HG02970 (cell line): ENCODE measurements around the gene POU2AF2.
"Not testable (repeated sequence)": the region's sequence is repeated elsewhere in the genome, so short reads cannot be mapped to it uniquely, and the experiment has no call there.

Experiments used
- ATAC-seq: cut with Tn5 transposase; IDR thresholded peaks from one replicate; pipeline ENCODE4 v1.9.1; 2021; ENCODE audit warnings: mild to moderate bottlenecking, moderate library complexity, moderate number of reproducible peaks; ENCODE audit not compliant: unreplicated experiment, low FRiP score

Gene POU2AF2

GRCh38 chr11:111301004-111301841 lies 55.7 kb downstream of the POU2AF2 start:
- ATAC-seq, result no peak

- ATAC-seq, result no peak
Observed at GRCh38 chr11:111301842-111302118, 56.3 kb downstream of the POU2AF2 start.

GRCh38 chr11:111302298-111302697 lies 56.8 kb downstream of the POU2AF2 start:
- ATAC-seq, result no peak

- no peak for ATAC-seq
Observed at GRCh38 chr11:111303461-111303860, 57.9 kb downstream of the POU2AF2 start.

GRCh38 chr11:111305162-111305802 lies 59.8 kb downstream of the POU2AF2 start:
- no peak for ATAC-seq

GRCh38 chr11:111305876-111306275 lies 60.4 kb downstream of the POU2AF2 start:
- no peak for ATAC-seq

- no peak for ATAC-seq
Observed at GRCh38 chr11:111306321-111306720, 60.8 kb downstream of the POU2AF2 start.

GRCh38 chr11:111307472-111308108 lies 62.1 kb downstream of the POU2AF2 start:
- no peak for ATAC-seq

- ATAC-seq, result no peak
Observed at GRCh38 chr11:111308140-111308539, 62.6 kb downstream of the POU2AF2 start.

GRCh38 chr11:111309215-111309915 lies 63.8 kb downstream of the POU2AF2 start:
- no peak for ATAC-seq

- ATAC-seq, result no peak
Observed at GRCh38 chr11:111310088-111310487, 64.6 kb downstream of the POU2AF2 start.

- ATAC-seq, result no peak
Observed at GRCh38 chr11:111310723-111311122, 65.2 kb downstream of the POU2AF2 start.

- no peak for ATAC-seq
Observed at GRCh38 chr11:111312076-111312475, 66.6 kb downstream of the POU2AF2 start.

- no peak for ATAC-seq
Observed at GRCh38 chr11:111319296-111319695, 73.8 kb downstream of the POU2AF2 start.

- not testable (repeated sequence) for ATAC-seq
Observed at GRCh38 chr11:111320199-111320598, 74.7 kb downstream of the POU2AF2 start.

- no peak for ATAC-seq
Observed at GRCh38 chr11:111320728-111321568, 75.4 kb downstream of the POU2AF2 start.

- no peak for ATAC-seq
Observed at GRCh38 chr11:111322534-111322933, 77.0 kb downstream of the POU2AF2 start.

- no peak for ATAC-seq
Observed at GRCh38 chr11:111324277-111324720, 78.8 kb downstream of the POU2AF2 start.

GRCh38 chr11:111325259-111325658 lies 79.7 kb downstream of the POU2AF2 start:
- no peak for ATAC-seq

- no peak for ATAC-seq
Observed at GRCh38 chr11:111326824-111327223, 81.3 kb downstream of the POU2AF2 start.
